Right lobe of liver (tissue), 6 donors: Measurements from ENCODE around the gene TAF11. TPM values are rescaled to one million over a fixed set of nuclear protein-coding genes. Genes with fewer than 3 reads are reported as not detected.
"Not testable (repeated sequence)": the region's sequence is repeated elsewhere in the genome, so short reads cannot be mapped to it uniquely, and the experiment has no call there.

Experiments
- ATAC-seq, 4 donors: fragments of 200-7000 bp; cut with Tn5 transposase; one replicate each; pipeline ENCODE4 v1.9.1; 2020; ENCODE audit warnings: mild to moderate bottlenecking in 4 of 4, moderate library complexity in 4 of 4
- DNase-seq, 3 donors: peaks; one replicate each; pipeline ENCODE4 v3.0.0-alpha.2; 2020
- H3K27ac ChIP-seq, 3 donors: fragments of 200-600 bp; one replicate each; pipeline ENCODE4 v1.8.0; 2022
- H3K27me3 ChIP-seq, 2 donors: fragments of 200-600 bp; one replicate each; pipeline ENCODE4 v1.8.0; 2022
- H3K36me3 ChIP-seq, 4 donors: fragments of 200-600 bp; sonication (generic) in 1 of 4; one replicate each; pipeline versions ENCODE4 v1.5.1 to v1.8.0; 2017 to 2022; ENCODE audit warnings: control low read depth in 1 of 4
- H3K4me1 ChIP-seq, 4 donors: fragments of 200-600 bp; sonication (generic) in 1 of 4; one replicate each; pipeline versions ENCODE4 v1.5.1 to v1.8.0; 2017 to 2022; ENCODE audit warnings: control low read depth in 1 of 4
- H3K4me3 ChIP-seq, 3 donors: fragments of 200-600 bp; one replicate each; pipeline ENCODE4 v1.8.0; 2022
- H3K9me3 ChIP-seq, 4 donors: fragments of 200-600 bp; sonication (generic) in 1 of 4; one replicate each; pipeline versions ENCODE4 v1.5.1 to v1.8.0; 2017 to 2022; ENCODE audit warnings: control low read depth in 1 of 4
- POLR2A ChIP-seq: fragments of 450-650 bp; IDR thresholded peaks from one replicate; pipeline ENCODE4 v1.6.1; 2017; ENCODE audit warnings: antibody characterized with exemption, mild to moderate bottlenecking
- WGBS: methylation state at CpG from one replicate; pipeline ENCODE4 v1.1.6; 2018; ENCODE audit warnings: low coverage, low lambda C conversion rate; ENCODE audit not compliant: insufficient coverage; ENCODE audit errors: missing lambda C conversion rate; 5-methylcytosine and 5-hydroxymethylcytosine counted together
- intact Hi-C, 2 donors: fragments of 100-400 bp; cut with DNase I; formaldehyde crosslinking; loops; one replicate each; pipeline versions ENCODE4 v1.11.2 to v1.14.1; 2022
- total RNA-seq, 6 experiments: library from RNA; depleted of rRNA in 2 of 6; stranded (reverse); fragments of >200 nt in 2 of 6; fragmentation: NEBNext Ultra II Directional in 3 of 6; extraction: Animal tissue kit (Norgen Biotek cat#: 25700) in 3 of 6; gene quantifications; one replicate each; pipeline versions ENCODE4 v1.1.0 to v1.2.4, GENCODE V29; 2016 to 2023
- TF ChIP-seq, protein P1 (sequence below), 4 donors: fragments of 200-600 bp in 3 of 4; fragments of 450-650 bp in 1 of 4; IDR thresholded peaks; one replicate each; pipeline versions ENCODE4 v1.5.1 to v1.8.0; 2016 to 2022; ENCODE audit warnings: antibody characterized with exemption in 4 of 4, mild to moderate bottlenecking in 2 of 4
- donor health status: DM: no; HTN: yes; CAD: no.
- donor health status: DM: no; HTN: no; CAD: no.
- donor health status: DM: no; HTN: no; CAD: no.
- donor health status: DM: no; HTN: yes; CAD: no.
- donor health status: DM: no; HTN: yes; CAD: no.

TAF11 gene
- total RNA-seq, 6 experiments from 2014 or later: 8.9 to 13.4 (median 10.3) TPM

DNA sequence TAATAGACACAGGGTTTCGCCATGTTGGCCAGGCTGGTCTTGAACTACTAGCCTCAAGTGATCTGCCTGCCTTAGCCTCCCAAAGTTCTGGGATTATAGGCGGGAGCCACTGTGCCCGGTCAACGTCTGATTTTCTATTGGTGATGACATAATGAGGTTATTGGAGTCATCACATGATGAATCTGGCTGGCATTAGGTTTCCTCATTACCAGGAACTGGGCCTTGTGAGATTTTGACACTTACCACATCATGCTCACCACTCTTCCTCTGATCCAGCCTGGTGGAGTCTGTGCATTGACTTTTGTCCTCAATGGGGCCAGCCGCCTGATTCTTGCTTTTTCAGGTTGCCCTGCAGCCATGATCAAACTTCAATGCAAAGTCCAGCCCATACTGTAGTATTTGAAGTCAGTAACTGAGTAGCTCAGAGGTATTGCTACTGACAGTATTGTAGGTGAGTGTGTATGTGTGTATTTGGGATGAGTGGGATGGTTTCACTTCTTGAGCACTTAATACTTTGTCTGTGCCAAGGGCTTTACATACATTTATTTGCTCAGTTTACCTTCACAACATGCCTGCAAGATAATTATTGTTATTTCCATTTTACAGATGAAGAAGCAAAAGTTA lies 17.3 kb upstream of the TAF11 start:
- H3K36me3 ChIP-seq: no peaks in the 10 kb centered on the region
- no peak for DNase-seq
- 89% methylated on average over 4 of the region's 5 CpGs for WGBS
- peaks cover 0 to 2% (median 0%) of the 10 kb centered on the region in 4 donors for H3K4me1 ChIP-seq
- intact Hi-C loops: no loop called here
- H3K4me3 ChIP-seq: no peak overlapping the region
- no peaks in the 10 kb centered on the region for H3K27me3 ChIP-seq
- TF ChIP-seq, protein P1, sequence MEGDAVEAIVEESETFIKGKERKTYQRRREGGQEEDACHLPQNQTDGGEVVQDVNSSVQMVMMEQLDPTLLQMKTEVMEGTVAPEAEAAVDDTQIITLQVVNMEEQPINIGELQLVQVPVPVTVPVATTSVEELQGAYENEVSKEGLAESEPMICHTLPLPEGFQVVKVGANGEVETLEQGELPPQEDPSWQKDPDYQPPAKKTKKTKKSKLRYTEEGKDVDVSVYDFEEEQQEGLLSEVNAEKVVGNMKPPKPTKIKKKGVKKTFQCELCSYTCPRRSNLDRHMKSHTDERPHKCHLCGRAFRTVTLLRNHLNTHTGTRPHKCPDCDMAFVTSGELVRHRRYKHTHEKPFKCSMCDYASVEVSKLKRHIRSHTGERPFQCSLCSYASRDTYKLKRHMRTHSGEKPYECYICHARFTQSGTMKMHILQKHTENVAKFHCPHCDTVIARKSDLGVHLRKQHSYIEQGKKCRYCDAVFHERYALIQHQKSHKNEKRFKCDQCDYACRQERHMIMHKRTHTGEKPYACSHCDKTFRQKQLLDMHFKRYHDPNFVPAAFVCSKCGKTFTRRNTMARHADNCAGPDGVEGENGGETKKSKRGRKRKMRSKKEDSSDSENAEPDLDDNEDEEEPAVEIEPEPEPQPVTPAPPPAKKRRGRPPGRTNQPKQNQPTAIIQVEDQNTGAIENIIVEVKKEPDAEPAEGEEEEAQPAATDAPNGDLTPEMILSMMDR (IDR thresholded peaks at IDR 0.05): no peak
- peak in 1 of 4 donors; percentile 45 for ATAC-seq
- H3K9me3 ChIP-seq: no peaks in the 10 kb centered on the region
- no peak overlapping the region for H3K27ac ChIP-seq

- Histone ChIP-seq H3K9me3 (no peaks in the 10 kb centered on the region), H3K27me3 (no peaks in the 10 kb centered on the region), H3K36me3 (no peaks in the 10 kb centered on the region), H3K4me3 (no peak overlapping the region), H3K27ac (no peak overlapping the region), H3K4me1 (peaks cover 0 to 2% (median 0%) of the 10 kb centered on the region in 4 donors)
- TF ChIP-seq, protein P1 (IDR thresholded peaks at IDR 0.05): no peak
- TF ChIP-seq POLR2A: no peak
- DNase-seq (no peak), ATAC-seq (peak in 2 of 4 donors; percentile 35 to 77)
- WGBS: 86% methylated on average over 5 of the region's 5 CpGs
- intact Hi-C loops: no loop called here
Measured at GRCh38 chr6:34901930-34902329, 14.1 kb upstream of the TAF11 start.

- Histone ChIP-seq H3K4me3 (no peak overlapping the region), H3K9me3 (no peaks in the 10 kb centered on the region), H3K4me1 (peaks cover 0 to 2% (median 0%) of the 10 kb centered on the region in 4 donors), H3K27ac (no peak overlapping the region), H3K27me3 (no peaks in the 10 kb centered on the region), H3K36me3 (no peaks in the 10 kb centered on the region)
- no peak for TF ChIP-seq POLR2A
- TF ChIP-seq, protein P1 (IDR thresholded peaks at IDR 0.05): no peak
- DNase-seq: no peak
- no peak for ATAC-seq
- 66% methylated on average over 4 of the region's 4 CpGs for WGBS
- intact Hi-C loops: no loop called here
Measured at GRCh38 chr6:34900321-34901031, 12.6 kb upstream of the TAF11 start.

DNA sequence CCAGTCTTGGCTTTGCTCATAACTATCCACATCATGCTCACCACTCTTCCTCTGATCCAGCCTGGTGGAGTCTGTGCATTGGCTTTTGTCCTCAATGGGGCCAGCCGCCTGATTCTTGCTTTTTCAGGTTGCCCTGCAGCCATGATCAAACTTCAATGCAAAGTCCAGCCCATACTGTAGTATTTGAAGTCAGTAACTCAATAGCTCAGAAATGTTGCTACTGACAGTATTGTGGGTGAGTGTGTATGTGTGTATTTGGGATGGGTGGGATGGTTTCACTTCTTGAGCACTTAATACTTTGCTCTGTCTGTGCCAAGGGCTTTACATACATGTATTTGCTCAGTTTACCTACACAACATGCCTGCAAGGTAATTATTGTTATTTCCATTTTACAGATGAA lies 11.9 kb upstream of the TAF11 start:
- H3K27ac ChIP-seq, H3K9me3 ChIP-seq, H3K36me3 ChIP-seq, H3K4me3 ChIP-seq, H3K27me3 ChIP-seq, DNase-seq, ATAC-seq, intact Hi-C loops, H3K4me1 ChIP-seq: not testable (repeated sequence)
- WGBS: 71% methylated on average over 1 of the region's 1 CpG

DNA sequence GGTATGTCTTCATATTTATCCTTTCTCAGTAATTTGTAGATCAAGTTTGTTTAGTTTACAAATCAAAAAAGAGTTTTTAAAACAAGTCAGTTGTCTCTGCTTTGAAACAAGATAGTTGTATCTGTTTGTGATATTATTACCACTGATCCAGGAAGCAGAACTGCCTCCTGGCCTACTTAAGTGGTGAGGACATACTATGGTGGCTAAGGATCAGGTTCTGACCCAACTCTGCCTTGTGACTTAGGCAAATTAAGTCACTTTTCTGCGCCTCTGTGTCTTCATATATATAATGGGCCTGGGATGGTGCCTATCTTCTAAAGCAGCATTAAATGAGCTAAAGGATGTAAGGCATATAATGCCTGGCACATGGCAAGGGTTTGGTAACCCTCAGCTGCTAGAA lies 9.9 kb upstream of the TAF11 start:
- DNase-seq: no peak
- Histone ChIP-seq H3K4me1 (peaks cover 0 to 2% (median 0%) of the 10 kb centered on the region in 4 donors), H3K27ac (no peak overlapping the region), H3K36me3 (no peaks in the 10 kb centered on the region), H3K4me3 (no peak overlapping the region), H3K27me3 (no peaks in the 10 kb centered on the region), H3K9me3 (no peaks in the 10 kb centered on the region)
- intact Hi-C loops: no loop called here
- ATAC-seq: peak in 1 of 4 donors; percentile 35
- 20% methylated on average over 1 of the region's 1 CpG for whole genome bisulfite sequencing
- TF ChIP-seq, protein P1 (IDR thresholded peaks at IDR 0.05): no peak
- TF ChIP-seq POLR2A: no peak
